Glutamatergic neuron (in vitro differentiated cells): ENCODE results near the gene ZNF19. TPM values are rescaled to one million over a fixed set of nuclear protein-coding genes. Genes with fewer than 3 reads are reported as not detected.

Source experiments
- DNase-seq: peaks from one replicate; pipeline ENCODE4 v3.0.0; 2022
- H3K27ac Mint-ChIP-seq: one replicate; pipeline ENCODE4 v1.8.0; 2020; ENCODE audit warnings: mild to moderate bottlenecking, mixed read lengths, inconsistent platforms; ENCODE audit not compliant: unreplicated experiment
- H3K27me3 Mint-ChIP-seq: one replicate; pipeline ENCODE4 v1.8.0; 2020; ENCODE audit warnings: mild to moderate bottlenecking, moderate library complexity, mixed read lengths, inconsistent platforms; ENCODE audit not compliant: unreplicated experiment
- H3K36me3 Mint-ChIP-seq: one replicate; pipeline ENCODE4 v1.8.0; 2020; ENCODE audit warnings: mild to moderate bottlenecking, mixed read lengths, inconsistent platforms; ENCODE audit not compliant: unreplicated experiment
- H3K4me1 Mint-ChIP-seq: one replicate; pipeline ENCODE4 v1.8.0; 2020; ENCODE audit warnings: mild to moderate bottlenecking, low read depth, mixed read lengths, inconsistent platforms; ENCODE audit not compliant: unreplicated experiment
- H3K4me3 Mint-ChIP-seq: one replicate; pipeline ENCODE4 v1.8.0; 2020; ENCODE audit warnings: mild to moderate bottlenecking, mixed read lengths, inconsistent platforms; ENCODE audit not compliant: unreplicated experiment
- H3K9me3 Mint-ChIP-seq: one replicate; pipeline ENCODE4 v1.8.0; 2020; ENCODE audit warnings: mild to moderate bottlenecking, moderate library complexity, mixed read lengths, inconsistent platforms; ENCODE audit not compliant: unreplicated experiment
- total RNA-seq: library from RNA; stranded (reverse); fragmentation: NEBNext Ultra II Directional; extraction: Animal tissue kit (Norgen Biotek cat#: 25700); gene quantifications from one replicate; pipeline ENCODE4 v1.2.1, GENCODE V29; 2021; ENCODE audit not compliant: unreplicated experiment
- TF ChIP-seq, protein P1 (sequence below): fragments of 200-600 bp; sonication (generic); IDR thresholded peaks from one replicate; pipeline ENCODE4 v1.5.0; 2021; ENCODE audit not compliant: partially characterized antibody, unreplicated experiment

Gene ZNF19
- total RNA-seq, 1 donor from 2014 or later, result 9.3 TPM

DNA sequence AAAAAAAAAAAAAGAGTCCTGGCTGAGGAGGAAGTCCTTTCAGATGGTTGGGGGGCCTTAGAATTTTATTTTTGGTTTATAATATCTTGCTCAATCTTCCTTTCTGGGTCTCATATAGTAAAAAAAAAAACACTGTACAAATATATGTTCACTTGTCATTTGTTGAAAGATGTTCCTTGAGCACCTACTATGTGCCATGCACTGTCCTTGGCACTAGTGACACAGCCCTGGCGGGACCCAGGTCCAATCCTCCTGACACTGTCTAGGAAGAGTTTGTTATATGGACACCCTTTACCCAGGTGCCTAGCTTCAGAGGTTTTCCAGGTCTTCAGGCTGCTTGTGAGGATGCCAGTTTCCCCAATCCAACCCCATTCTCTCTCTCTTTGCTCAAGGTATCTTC is 39.1 kb upstream of the ZNF19 start:
- DNase-seq, result no peak
- TF ChIP-seq, protein P1, sequence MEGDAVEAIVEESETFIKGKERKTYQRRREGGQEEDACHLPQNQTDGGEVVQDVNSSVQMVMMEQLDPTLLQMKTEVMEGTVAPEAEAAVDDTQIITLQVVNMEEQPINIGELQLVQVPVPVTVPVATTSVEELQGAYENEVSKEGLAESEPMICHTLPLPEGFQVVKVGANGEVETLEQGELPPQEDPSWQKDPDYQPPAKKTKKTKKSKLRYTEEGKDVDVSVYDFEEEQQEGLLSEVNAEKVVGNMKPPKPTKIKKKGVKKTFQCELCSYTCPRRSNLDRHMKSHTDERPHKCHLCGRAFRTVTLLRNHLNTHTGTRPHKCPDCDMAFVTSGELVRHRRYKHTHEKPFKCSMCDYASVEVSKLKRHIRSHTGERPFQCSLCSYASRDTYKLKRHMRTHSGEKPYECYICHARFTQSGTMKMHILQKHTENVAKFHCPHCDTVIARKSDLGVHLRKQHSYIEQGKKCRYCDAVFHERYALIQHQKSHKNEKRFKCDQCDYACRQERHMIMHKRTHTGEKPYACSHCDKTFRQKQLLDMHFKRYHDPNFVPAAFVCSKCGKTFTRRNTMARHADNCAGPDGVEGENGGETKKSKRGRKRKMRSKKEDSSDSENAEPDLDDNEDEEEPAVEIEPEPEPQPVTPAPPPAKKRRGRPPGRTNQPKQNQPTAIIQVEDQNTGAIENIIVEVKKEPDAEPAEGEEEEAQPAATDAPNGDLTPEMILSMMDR, result no peak
- peaks cover 6% of the 10 kb centered on the region for H3K27me3 Mint-ChIP-seq
- no peaks in the 10 kb centered on the region for H3K9me3 Mint-ChIP-seq
- H3K4me1 Mint-ChIP-seq, result peaks cover 4% of the 10 kb centered on the region
- no peak overlapping the region for H3K27ac Mint-ChIP-seq
- H3K4me3 Mint-ChIP-seq, result no peak overlapping the region
- no peaks in the 10 kb centered on the region for H3K36me3 Mint-ChIP-seq

DNA sequence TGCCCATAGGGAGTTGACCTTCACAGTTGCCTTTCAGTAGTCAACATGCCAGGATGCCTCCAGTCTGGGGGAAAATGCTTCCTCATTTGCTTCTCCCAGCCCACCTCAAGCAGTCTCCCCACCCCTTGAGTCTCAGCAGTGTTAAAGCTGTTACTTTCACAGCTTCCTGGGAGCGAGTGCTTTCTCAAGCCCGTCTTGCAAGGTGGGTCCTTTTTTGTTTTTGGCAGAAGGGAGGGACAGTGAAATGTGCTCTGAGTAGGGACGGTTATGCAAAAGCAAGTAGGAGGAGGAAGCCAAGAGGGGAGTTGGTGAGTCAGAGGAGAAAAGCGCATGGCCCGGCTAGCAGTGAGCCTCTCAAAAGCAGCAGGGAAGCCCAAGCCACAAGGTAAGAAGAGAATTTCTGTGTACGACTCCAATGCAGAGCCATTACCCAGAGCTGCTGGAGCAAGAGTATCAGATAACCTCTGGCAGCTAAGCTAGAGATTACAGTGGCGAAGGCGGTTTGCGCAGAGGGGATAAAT is 37.0 kb upstream of the ZNF19 start, which contains the start of gene CHST4:
Gene CHST4 (plus strand): TSS at position 316 of the 521 bp plus-strand sequence. CDS start 10,252 bp downstream, outside the sequence.
- peaks cover 3% of the 10 kb centered on the region for H3K9me3 Mint-ChIP-seq
- DNase-seq, result no peak
- no peaks in the 10 kb centered on the region for H3K36me3 Mint-ChIP-seq
- H3K27ac Mint-ChIP-seq, result no peak within 1 kb of the TSS
- TF ChIP-seq, protein P1, result no peak
- peaks cover 4% of the 10 kb centered on the region for H3K4me1 Mint-ChIP-seq
- peak within 1 kb of the TSS; percentile 40 for H3K4me3 Mint-ChIP-seq
- H3K27me3 Mint-ChIP-seq, result peaks cover 6% of the 10 kb centered on the region

GRCh38 chr16:71524566-71525553 is 35.7 kb upstream of the ZNF19 start:
- no peak for DNase-seq
- peaks cover 4% of the 10 kb centered on the region for H3K27me3 Mint-ChIP-seq
- peaks cover 3% of the 10 kb centered on the region for H3K9me3 Mint-ChIP-seq
- no peak overlapping the region for H3K4me3 Mint-ChIP-seq
- H3K27ac Mint-ChIP-seq, result no peak overlapping the region
- H3K4me1 Mint-ChIP-seq, result peaks cover 4% of the 10 kb centered on the region
- TF ChIP-seq, protein P1, result no peak
- no peaks in the 10 kb centered on the region for H3K36me3 Mint-ChIP-seq

DNA sequence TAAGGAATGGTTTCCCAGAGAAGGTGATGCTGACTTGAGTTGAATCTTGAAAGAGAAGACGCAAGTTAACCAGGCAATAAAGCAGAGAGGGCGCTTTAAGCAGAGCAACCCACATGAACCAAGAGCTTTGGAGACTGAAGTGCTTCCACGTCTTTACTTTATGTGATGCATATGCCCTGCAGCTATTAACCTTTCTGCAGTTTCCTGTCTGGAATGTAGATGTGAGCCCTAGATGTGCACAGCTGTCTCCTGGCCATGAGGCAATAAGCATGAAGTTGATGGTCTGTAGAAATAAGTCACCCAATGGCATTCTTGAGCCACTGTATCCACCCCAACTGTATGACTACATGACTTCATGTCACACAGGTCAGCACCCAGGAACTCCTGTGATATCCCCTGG is 31.4 kb upstream of the ZNF19 start:
- TF ChIP-seq, protein P1, result no peak
- H3K36me3 Mint-ChIP-seq, result no peaks in the 10 kb centered on the region
- H3K27me3 Mint-ChIP-seq, result no peaks in the 10 kb centered on the region
- H3K27ac Mint-ChIP-seq, result no peak overlapping the region
- H3K4me3 Mint-ChIP-seq, result no peak overlapping the region
- H3K4me1 Mint-ChIP-seq, result no peaks in the 10 kb centered on the region
- DNase-seq, result no peak
- peaks cover 5% of the 10 kb centered on the region for H3K9me3 Mint-ChIP-seq

GRCh38 chr16:71515026-71515425 is 25.9 kb upstream of the ZNF19 start:
- Mint-ChIP-seq H3K36me3 (no peaks in the 10 kb centered on the region), H3K27ac (no peak overlapping the region), H3K27me3 (no peaks in the 10 kb centered on the region), H3K9me3 (peaks cover 2% of the 10 kb centered on the region), H3K4me3 (no peak overlapping the region), H3K4me1 (no peaks in the 10 kb centered on the region)
- DNase-seq, result no peak
- TF ChIP-seq, protein P1, result no peak
